GM21528 (cell line): ENCODE measurements around the gene ZNF580.
A peak's percentile ranks its signal among the peaks of the same experiment; 100 is the strongest.

ENCODE experiments used
- ATAC-seq: cut with Tn5 transposase; IDR thresholded peaks from one replicate; pipeline ENCODE4 v1.9.1; 2021; ENCODE audit warnings: mild to moderate bottlenecking, moderate library complexity; ENCODE audit not compliant: unreplicated experiment, low FRiP score

Gene ZNF580

GRCh38 chr19:55674841-55675660, 34.2 kb downstream of the ZNF580 start, which contains the start of gene EPN1:
EPN1 (plus strand) TSS chr19:55675226; CDS start chr19:55678628, 3,402 bp downstream.
- ATAC-seq: peak; percentile 57

GRCh38 chr19:55675661-55676354, 35.0 kb downstream of the ZNF580 start:
- ATAC-seq: no peak

GRCh38 chr19:55676383-55676782, 35.6 kb downstream of the ZNF580 start:
- ATAC-seq: no peak

GRCh38 chr19:55676889-55677505, 36.2 kb downstream of the ZNF580 start:
- ATAC-seq: no peak

DNA sequence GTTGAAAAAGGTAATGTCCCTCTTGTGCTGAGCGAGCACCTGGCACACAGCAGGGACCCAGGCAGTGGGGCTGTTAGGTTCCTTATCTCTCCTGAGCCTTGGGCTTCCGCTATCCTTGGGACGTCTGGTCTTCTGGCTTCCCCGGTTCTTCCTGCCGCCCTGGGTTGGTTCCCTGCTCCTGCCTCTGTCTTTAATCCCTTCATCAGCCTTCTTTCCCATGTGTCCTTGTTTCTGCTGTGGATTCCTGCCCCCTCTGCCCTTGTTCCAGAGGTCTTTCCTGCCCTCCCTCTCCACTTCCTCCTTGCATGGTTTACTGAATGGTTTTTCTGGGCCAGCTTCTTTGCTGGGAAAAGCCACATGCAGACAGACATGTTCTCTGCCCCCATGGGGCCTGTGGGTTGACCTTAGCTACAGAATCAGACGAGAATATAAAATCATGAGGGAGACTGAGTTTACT, 36.8 kb downstream of the ZNF580 start:
- no peak for ATAC-seq

DNA sequence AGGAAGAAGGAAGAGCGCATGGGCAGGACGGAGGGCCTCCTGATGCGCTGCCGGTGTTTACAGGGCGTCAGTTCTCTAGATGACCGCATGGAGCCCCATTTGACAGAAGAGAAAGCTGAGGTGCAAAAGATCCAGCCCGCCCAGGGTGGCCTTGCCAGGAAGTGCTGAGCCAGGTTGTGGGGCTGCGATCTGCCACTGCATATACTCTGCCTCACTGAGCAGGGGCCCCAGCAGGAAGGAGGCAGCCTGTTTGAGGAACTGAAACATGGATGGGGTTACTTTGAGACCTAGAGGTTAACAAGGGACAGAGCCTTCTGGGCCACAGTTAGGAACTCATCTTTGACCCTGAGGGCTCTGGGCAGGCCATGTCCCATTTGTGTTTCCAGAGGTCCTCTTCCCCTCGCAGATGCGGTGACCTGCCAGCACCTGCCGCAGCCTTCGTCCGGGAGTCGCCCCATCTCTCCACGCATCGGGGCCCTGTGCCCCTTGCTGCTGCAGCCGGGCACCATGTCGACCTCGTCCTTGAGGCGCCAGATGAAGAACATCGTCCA, 37.4 kb downstream of the ZNF580 start:
- ATAC-seq: peak; percentile 65

- no peak for ATAC-seq
These were observed 38.8 kb downstream of the ZNF580 start for GRCh38 chr19:55679343-55680257.

DNA sequence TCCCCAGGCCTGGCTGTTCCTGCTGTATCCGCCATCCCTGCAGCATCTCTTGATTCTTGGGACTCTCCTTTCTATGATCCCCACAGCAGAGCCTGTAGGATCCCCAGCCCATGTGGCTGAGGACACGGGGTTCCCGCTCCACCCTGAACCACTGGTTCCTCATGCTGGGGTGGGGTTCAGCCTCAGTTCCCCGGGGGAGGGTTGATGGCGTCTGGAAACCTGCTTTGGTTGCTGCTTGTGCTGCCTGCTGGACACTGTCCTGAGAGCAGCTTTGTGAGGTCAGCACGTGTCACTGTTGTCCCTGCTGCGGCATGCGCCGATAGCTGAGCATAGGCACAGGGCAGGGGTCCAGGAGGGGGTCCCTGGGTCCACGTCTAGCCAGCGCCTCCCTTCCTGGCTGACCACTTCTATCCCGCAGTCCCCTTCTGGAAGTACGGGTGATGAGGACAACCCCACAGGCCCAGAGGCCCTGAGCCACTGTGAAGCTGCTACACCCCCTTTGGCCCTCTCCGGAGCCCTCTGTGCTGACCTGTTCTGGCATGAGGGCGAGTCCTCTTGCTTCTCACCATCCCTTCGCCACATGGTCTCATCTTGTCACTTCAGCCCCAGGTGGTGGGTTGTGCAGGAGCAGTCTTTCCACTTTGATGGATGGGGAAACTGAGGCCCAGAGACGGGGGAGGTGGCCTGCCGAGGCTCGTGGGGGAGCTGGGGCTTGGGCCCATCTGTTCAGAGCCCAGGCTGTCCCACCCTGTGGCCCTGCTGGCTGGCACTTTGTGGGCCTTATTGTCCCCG, 39.7 kb downstream of the ZNF580 start:
- ATAC-seq: no peak

DNA sequence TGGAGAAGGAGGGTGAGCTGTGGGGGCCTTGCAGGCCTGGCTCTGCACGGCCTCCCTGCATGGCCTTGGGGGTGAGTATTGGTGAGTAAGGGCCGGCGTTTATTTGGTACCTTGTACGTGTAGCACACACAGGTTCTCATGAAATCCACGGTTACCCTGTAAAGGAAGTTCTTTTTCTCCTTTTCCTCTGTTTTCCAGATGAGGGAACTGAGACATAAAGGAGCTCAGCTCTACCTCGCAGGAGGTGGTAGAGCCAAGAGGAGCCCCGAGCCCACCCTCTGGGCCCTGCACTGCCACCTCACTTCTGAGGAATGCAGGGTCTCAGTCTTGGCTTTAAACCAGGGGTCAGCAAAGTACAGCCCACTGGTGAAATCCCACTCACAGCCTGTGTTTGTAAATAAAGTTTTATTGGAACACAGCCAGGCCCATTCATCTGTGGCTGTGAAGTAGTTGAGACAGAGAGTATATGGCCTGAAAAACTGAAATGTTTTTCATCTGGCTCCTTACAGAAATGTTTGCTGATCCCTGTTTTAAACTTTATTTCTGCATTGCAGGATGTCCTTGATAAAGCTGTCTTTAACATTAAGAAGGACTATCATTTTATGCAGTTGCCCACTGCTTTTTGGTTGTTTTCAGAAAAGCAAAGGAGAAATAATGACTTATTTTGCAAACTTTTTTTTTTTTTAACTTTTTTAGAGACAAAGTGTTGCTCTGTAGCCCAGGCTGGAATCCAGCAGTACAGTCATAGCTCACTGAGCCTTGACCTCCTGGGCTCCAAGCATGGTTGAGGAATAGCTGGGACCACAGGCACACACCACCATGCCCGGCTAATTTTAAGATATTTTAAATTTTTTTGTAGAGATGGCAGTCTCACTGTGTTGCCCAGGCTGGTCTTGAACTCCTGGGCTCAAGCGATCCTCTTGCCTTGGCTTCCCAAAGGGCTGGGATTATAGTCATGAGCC, 40.6 kb downstream of the ZNF580 start:
- no peak for ATAC-seq

GRCh38 chr19:55683449-55684261, 42.9 kb downstream of the ZNF580 start:
- ATAC-seq: no peak

DNA sequence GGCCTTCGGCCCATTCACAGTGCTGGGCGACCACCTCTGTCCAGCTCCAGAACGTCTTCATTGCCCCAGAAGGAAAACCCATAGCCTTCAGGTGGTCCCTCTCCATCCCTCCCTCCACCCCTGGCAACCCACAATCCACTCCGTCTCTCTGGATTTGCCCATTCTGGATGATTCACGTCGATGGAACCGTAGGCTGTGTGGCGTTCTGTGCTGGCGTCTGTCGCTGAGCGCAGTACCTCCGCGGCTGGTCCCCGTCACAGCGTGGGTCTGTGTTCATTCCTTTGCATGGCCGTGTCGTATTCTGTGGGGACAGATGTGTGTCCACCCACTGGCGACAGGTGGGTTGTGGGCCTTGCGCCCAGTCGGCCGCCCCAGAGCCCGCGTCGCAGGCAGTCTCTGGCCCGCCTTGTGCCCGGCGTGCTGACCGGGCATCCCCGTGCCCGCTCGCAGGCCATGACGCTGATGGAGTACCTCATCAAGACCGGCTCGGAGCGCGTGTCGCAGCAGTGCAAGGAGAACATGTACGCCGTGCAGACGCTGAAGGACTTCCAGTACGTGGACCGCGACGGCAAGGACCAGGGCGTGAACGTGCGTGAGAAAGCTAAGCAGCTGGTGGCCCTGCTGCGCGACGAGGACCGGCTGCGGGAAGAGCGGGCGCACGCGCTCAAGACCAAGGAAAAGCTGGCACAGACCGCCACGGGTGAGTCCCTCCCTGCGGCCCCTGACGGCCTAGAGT, 44.3 kb downstream of the ZNF580 start:
- ATAC-seq: no peak

DNA sequence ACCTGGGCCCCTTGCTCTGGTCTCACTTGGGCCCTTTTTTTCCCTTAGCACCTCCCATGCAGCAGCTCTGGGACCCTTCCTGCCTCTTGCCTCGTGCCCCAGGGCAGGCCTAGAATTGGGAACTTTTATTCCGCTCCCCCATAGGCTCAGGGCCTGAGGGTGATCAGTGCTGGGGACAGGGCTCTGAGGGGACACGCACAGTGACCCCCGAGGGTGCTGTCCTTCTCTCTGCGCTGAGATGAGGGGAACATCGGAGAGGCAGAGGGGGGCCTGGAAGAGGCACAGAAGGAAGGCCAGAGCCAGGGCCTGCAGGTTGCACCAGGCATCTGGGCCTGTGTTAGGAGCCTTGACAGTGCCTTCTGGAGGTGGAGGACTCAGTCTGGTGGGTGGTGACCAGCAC, 45.0 kb downstream of the ZNF580 start:
- ATAC-seq: no peak

DNA sequence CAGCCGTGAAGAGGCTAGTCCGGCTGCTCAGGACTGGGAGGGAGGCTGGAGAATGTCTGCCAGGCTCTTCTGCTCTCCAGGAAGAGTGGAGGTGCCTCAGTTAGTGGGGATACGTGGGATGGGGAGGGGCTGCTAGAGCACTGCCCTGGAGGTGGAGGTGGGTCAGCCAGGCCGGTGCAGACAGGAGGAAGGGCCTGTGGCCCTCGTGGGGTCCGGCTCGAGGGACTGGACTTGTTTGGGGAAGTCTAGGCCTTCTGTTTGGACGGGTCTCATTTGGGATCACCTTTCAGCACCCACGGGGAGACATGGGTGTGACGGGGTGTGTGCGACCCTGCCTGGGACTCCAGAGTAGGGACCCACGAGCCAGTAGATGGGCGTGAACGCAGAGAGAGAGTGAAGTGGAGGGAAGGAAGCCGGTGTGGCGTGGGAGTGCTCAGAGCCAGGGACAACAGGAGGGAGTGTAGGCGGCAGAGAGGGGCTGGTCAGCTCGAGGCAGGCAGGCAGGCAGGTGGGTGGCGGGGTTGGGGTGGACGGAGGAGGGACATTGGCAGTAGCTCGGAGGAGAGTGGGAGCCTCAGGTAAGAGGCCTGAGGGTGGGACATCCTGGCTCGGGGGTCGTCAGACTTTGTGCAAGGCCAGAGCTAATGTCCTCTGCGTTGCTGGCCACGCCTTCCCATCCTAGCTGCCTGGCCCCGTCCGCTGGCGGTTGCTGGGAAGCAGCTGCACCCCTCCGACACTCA, 45.7 kb downstream of the ZNF580 start:
- ATAC-seq: no peak

- no peak for ATAC-seq
These were observed 46.7 kb downstream of the ZNF580 start for GRCh38 chr19:55687281-55688201.
